OCI-LY1 (cell line): ENCODE results near the gene ADAMTS18.

ENCODE experiments used
- H2AFZ ChIP-seq: fragments of 200-600 bp; sonication (generic), shearing (Covaris generic); 2 replicates; pipeline ENCODE4 v1.6.0; 2014; ENCODE audit warnings: antibody characterized with exemption, mild to moderate bottlenecking, low read length
- H3F3A ChIP-seq: fragments of 200-600 bp; sonication (generic), shearing (Covaris generic); 2 replicates; pipeline ENCODE4 v1.6.0; 2014; ENCODE audit warnings: mild to moderate bottlenecking, antibody characterized with exemption, low read length, moderate library complexity; ENCODE audit not compliant: insufficient read depth
- H3K27ac ChIP-seq: fragments of 200-600 bp; sonication (generic); 2 replicates; pipeline ENCODE4 v1.5.1; 2014; ENCODE audit warnings: low read length, mixed run types, mild to moderate bottlenecking, low read depth; ENCODE audit not compliant: poor library complexity, severe bottlenecking
- H3K27me3 ChIP-seq: fragments of 200-600 bp; sonication (generic); 2 replicates; pipeline ENCODE4 v1.6.0; 2014; ENCODE audit warnings: antibody characterized with exemption, mild to moderate bottlenecking, low read length, moderate library complexity; ENCODE audit not compliant: insufficient read depth
- H3K36me3 ChIP-seq: fragments of 200-600 bp; sonication (generic); 2 replicates; pipeline ENCODE4 v1.6.1; 2014; ENCODE audit warnings: mild to moderate bottlenecking, antibody characterized with exemption, low read length, moderate library complexity, mixed read lengths; ENCODE audit not compliant: insufficient read depth
- H3K4me1 ChIP-seq: fragments of 200-600 bp; sonication (generic); 2 replicates; pipeline ENCODE4 v1.5.1; 2014; ENCODE audit warnings: mild to moderate bottlenecking, low read length, moderate library complexity; ENCODE audit not compliant: insufficient read depth, severe bottlenecking
- H3K4me2 ChIP-seq: fragments of 200-600 bp; sonication (generic), shearing (Covaris generic); 2 replicates; pipeline ENCODE4 v1.6.1; 2014; ENCODE audit warnings: low read length
- H3K4me3 ChIP-seq: fragments of 200-600 bp; sonication (generic); 2 replicates; pipeline ENCODE4 v1.5.1; 2014; ENCODE audit warnings: low read length, low read depth, mild to moderate bottlenecking, mixed read lengths; ENCODE audit not compliant: poor library complexity, severe bottlenecking
- H3K79me2 ChIP-seq: fragments of 200-600 bp; shearing (Covaris generic); 2 replicates; pipeline ENCODE4 v1.6.1; 2016; ENCODE audit warnings: mixed run types, low read length, mixed read lengths; ENCODE audit not compliant: insufficient read depth
- H3K9ac ChIP-seq: fragments of 200-600 bp; sonication (generic), shearing (Covaris generic); 2 replicates; pipeline ENCODE4 v1.6.1; 2014; ENCODE audit warnings: mild to moderate bottlenecking, low read length, mixed read lengths
- H3K9me2 ChIP-seq: fragments of 200-600 bp; sonication (generic), shearing (Covaris generic); 2 replicates; pipeline ENCODE4 v1.6.1; 2014; ENCODE audit warnings: low read depth, mild to moderate bottlenecking, low read length, mixed read lengths
- H3K9me3 ChIP-seq: fragments of 200-600 bp; shearing (Covaris generic); 2 replicates; pipeline ENCODE4 v1.6.1; 2014; ENCODE audit warnings: low read length, mixed read lengths
- H4K20me1 ChIP-seq: fragments of 200-600 bp; sonication (generic), shearing (Covaris generic); 2 replicates; pipeline ENCODE4 v1.6.0; 2016; ENCODE audit warnings: mild to moderate bottlenecking, low read length; ENCODE audit not compliant: insufficient read depth
- EZH2 ChIP-seq: fragments of 200-600 bp; sonication (generic), shearing (Covaris generic); IDR thresholded peaks from 2 replicates; pipeline ENCODE4 v1.8.0; 2017; ENCODE audit warnings: borderline replicate concordance, mixed run types, mild to moderate bottlenecking, antibody characterized with exemption, low read length, moderate library complexity, mixed read lengths
- TF ChIP-seq, protein P1 (sequence below): fragments of 200-600 bp; sonication (generic), shearing (Covaris generic); IDR thresholded peaks from 2 replicates; pipeline ENCODE4 v1.5.1; 2017; ENCODE audit warnings: mild to moderate bottlenecking, antibody characterized with exemption, low read length, moderate library complexity, mixed read lengths

ADAMTS18 gene

DNA sequence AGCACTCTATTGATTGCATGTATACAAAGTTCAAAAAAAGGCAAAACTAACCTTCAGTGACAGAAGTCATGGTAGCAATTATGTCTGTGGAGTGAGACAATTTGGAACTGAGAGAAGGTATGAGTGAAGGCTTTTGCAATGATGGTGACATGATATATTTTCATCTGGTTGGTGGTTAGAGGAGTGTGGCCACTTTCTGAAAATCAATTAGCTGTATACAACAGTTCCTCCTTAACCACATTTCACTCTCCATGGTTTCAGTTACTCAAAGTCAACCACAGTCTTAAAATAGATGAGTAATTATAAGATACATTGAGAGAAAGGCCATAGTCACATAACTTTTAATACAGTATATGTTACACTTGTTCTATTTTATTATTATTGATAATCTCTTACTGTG is 26.2 kb downstream of the ADAMTS18 start:
- Histone ChIP-seq H3K9me2 (no peaks in the 10 kb centered on the region), H3K4me1 (no peaks in the 10 kb centered on the region), H3K4me3 (no peak overlapping the region), H2AFZ (no peak overlapping the region), H3K9ac (no peak overlapping the region), H3K9me3 (no peaks in the 10 kb centered on the region), H3K27ac (no peak overlapping the region), H3K27me3 (no peaks in the 10 kb centered on the region), H4K20me1 (no peaks in the 10 kb centered on the region), H3F3A (no peaks in the 10 kb centered on the region), H3K79me2 (no peaks in the 10 kb centered on the region), H3K4me2 (no peak overlapping the region), H3K36me3 (no peaks in the 10 kb centered on the region)
- no peak for TF ChIP-seq EZH2
- TF ChIP-seq, protein P1, sequence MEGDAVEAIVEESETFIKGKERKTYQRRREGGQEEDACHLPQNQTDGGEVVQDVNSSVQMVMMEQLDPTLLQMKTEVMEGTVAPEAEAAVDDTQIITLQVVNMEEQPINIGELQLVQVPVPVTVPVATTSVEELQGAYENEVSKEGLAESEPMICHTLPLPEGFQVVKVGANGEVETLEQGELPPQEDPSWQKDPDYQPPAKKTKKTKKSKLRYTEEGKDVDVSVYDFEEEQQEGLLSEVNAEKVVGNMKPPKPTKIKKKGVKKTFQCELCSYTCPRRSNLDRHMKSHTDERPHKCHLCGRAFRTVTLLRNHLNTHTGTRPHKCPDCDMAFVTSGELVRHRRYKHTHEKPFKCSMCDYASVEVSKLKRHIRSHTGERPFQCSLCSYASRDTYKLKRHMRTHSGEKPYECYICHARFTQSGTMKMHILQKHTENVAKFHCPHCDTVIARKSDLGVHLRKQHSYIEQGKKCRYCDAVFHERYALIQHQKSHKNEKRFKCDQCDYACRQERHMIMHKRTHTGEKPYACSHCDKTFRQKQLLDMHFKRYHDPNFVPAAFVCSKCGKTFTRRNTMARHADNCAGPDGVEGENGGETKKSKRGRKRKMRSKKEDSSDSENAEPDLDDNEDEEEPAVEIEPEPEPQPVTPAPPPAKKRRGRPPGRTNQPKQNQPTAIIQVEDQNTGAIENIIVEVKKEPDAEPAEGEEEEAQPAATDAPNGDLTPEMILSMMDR, result no peak

DNA sequence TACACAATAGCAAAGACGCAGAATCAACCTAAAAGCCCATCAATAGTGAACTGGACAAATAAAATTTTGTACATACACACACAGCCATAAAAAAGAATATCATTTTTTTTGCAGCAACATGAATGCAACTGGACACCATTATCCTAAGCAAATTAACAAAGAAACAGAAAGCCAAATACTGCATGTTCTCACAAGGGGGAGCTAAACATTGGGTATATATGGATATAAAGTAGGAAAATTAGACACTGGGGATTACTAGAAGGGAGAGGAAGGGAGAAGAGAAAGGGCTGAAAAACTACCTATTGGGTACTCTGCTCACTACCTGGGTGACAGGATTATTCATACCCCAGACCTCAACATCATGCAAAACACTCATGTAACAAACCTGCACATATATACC is 28.2 kb downstream of the ADAMTS18 start:
- Histone ChIP-seq H3K9me2 (no peaks in the 10 kb centered on the region), H3K79me2 (no peaks in the 10 kb centered on the region), H3F3A (no peaks in the 10 kb centered on the region), H2AFZ (no peak overlapping the region), H3K9me3 (no peaks in the 10 kb centered on the region), H3K4me2 (no peak overlapping the region), H3K27ac (no peak overlapping the region), H3K4me3 (no peak overlapping the region), H4K20me1 (no peaks in the 10 kb centered on the region), H3K4me1 (no peaks in the 10 kb centered on the region), H3K27me3 (no peaks in the 10 kb centered on the region), H3K9ac (no peak overlapping the region), H3K36me3 (no peaks in the 10 kb centered on the region)
- TF ChIP-seq EZH2, result no peak
- TF ChIP-seq, protein P1, result peak; percentile 23; the same call in 1 of the 2 replicates

DNA sequence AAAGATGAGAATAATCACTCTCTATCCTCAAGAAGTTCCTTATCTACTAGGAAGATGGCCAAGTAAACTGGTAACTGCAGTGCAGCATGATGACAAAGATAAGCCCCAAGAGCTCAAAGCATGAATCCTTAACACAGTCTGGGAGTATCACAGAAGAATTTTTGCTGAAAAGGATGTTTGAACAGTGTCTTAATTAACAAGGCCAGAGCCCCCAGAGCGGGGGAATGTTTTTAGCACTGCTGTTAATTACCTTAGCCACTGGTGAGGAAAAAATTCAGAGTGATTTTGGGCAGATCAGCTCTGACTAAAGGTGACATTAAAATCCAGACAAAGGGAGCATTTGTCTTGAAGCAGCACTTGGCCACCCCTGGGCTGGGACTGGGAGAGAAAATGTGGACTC is 30.1 kb downstream of the ADAMTS18 start:
- Histone ChIP-seq H2AFZ (no peak overlapping the region), H3K4me3 (no peak overlapping the region), H4K20me1 (no peaks in the 10 kb centered on the region), H3K4me2 (no peak overlapping the region), H3K79me2 (no peaks in the 10 kb centered on the region), H3K9me3 (no peaks in the 10 kb centered on the region), H3K9ac (no peak overlapping the region), H3K9me2 (no peaks in the 10 kb centered on the region), H3K27me3 (no peaks in the 10 kb centered on the region), H3F3A (no peaks in the 10 kb centered on the region), H3K36me3 (no peaks in the 10 kb centered on the region), H3K4me1 (no peaks in the 10 kb centered on the region), H3K27ac (no peak overlapping the region)
- TF ChIP-seq, protein P1, result no peak
- TF ChIP-seq EZH2, result no peak
